K562 (cell line): ENCODE measurements around the gene RGL2. TPM values are rescaled to one million over a fixed set of nuclear protein-coding genes. Genes with fewer than 3 reads are reported as not detected.

Source experiments
- ATF7 ChIP-seq: fragments of 450-650 bp; IDR thresholded peaks from 2 replicates; pipeline ENCODE4 v1.7.1; 2014; ENCODE audit warnings: mild to moderate bottlenecking, moderate library complexity
- BRD4 ChIP-seq: fragments of 200-600 bp; sonication (generic); IDR thresholded peaks from 2 replicates; pipeline ENCODE4 v1.6.1; 2017; ENCODE audit warnings: inconsistent platforms
- BRF1 ChIP-seq: IDR thresholded peaks from 3 replicates; pipeline ENCODE4 v1.6.1; 2011; ENCODE audit warnings: borderline replicate concordance, mild to moderate bottlenecking; ENCODE audit not compliant: insufficient read length; ENCODE audit errors: extremely low read depth
- CBX5 ChIP-seq: IDR thresholded peaks from 2 replicates; pipeline ENCODE4 v1.6.1; 2014; ENCODE audit warnings: low read depth, borderline replicate concordance
- FOXA1 ChIP-seq: fragments of 450-650 bp; IDR thresholded peaks from 2 replicates; pipeline ENCODE4 v1.6.1; 2016; ENCODE audit warnings: mild to moderate bottlenecking, borderline replicate concordance
- HNRNPH1 ChIP-seq: fragments of 200-400 bp; formaldehyde crosslinking; optimal IDR thresholded peaks from 2 replicates; pipeline ENCODE3; 2017; ENCODE audit warnings: low read depth, mild to moderate bottlenecking, low read length, moderate library complexity
- KAT2B ChIP-seq: IDR thresholded peaks from one replicate; pipeline ENCODE4 v1.6.1; 2012; ENCODE audit warnings: low read depth, mild to moderate bottlenecking, control low read depth, inconsistent platforms, low read length, moderate library complexity
- KLF16 ChIP-seq: IDR thresholded peaks from 2 replicates; pipeline ENCODE4 v1.6.1; 2016; ENCODE audit warnings: antibody characterized with exemption
- MYC ChIP-seq, 2 experiments: fragments of 250-450 bp in 1 of 2; sonication (Bioruptor Pico) in 1 of 2; IDR thresholded peaks; 2 replicates each; pipeline versions ENCODE4 v1.5.1 to v1.6.1; 2012 to 2021; ENCODE audit warnings: low read depth in 2 of 2, borderline replicate concordance in 1 of 2, improper control_type of control experiment in 1 of 2, low read length in 1 of 2, mild to moderate bottlenecking in 1 of 2, moderate library complexity in 1 of 2
- NEUROD1 ChIP-seq: fragments of 150-350 bp; IDR thresholded peaks from 2 replicates; pipeline ENCODE4 v1.6.1; 2014; ENCODE audit warnings: borderline replicate concordance, low read length, low read depth; ENCODE audit not compliant: partially characterized antibody
- PKNOX1 ChIP-seq: fragments of 450-650 bp; IDR thresholded peaks from 2 replicates; pipeline ENCODE4 v1.6.1; 2016
- PTBP1 ChIP-seq: fragments of 200-400 bp; formaldehyde crosslinking; IDR thresholded peaks from 2 replicates; pipeline ENCODE4 v1.6.1; 2017; ENCODE audit warnings: low read depth, low read length
- USF2 ChIP-seq: sonication (generic); formaldehyde crosslinking; IDR thresholded peaks from 2 replicates; pipeline ENCODE4 v1.5.0; 2020; ENCODE audit warnings: missing genetic modification reagents
- ZNF143 ChIP-seq: sonication (generic); formaldehyde crosslinking; IDR thresholded peaks from 2 replicates; pipeline ENCODE4 v1.9.0; 2022; ENCODE audit warnings: mild to moderate bottlenecking, missing genetic modification reagents
- ZNF184 ChIP-seq: sonication (generic); formaldehyde crosslinking; IDR thresholded peaks from 2 replicates; pipeline ENCODE4 v1.5.0; 2020; ENCODE audit warnings: missing genetic modification reagents
- ZNF79 ChIP-seq: fragments of 250-450 bp; sonication (Bioruptor Pico); IDR thresholded peaks from 2 replicates; pipeline ENCODE4 v1.4.0; 2020; ENCODE audit warnings: low read depth, mild to moderate bottlenecking, moderate library complexity
- polyA plus RNA-seq, 8 experiments: library from polyadenylated mRNA; depleted of rRNA in 4 of 8; stranded (reverse) in 5 of 8; unstranded in 3 of 8; fragments of >200 nt; fragmentation: Nextera tagmentation in 2 of 8; fragmentation: Illumina TruSeq in 1 of 8; extraction: Ambion mirVana in 2 of 8; extraction: Trizol in 1 of 8; gene quantifications; 2 replicates each; pipeline versions ENCODE4 v1.2.1 to v1.2.3, GENCODE V29; 2011 to 2014; ENCODE audit warnings: inconsistent platforms in 1 of 8, missing spikeins in 1 of 8
- total RNA-seq, 7 experiments: library from RNA; depleted of rRNA in 6 of 7; stranded (reverse); fragments of >200 nt in 6 of 7; fragmentation: Illumina TruSeq in 2 of 7; extraction: Trizol in 2 of 7; gene quantifications; 2 replicates each; pipeline versions ENCODE4 v1.2.1 to v1.2.3, GENCODE V29; 2011 to 2021; ENCODE audit warnings: low replicate concordance in 1 of 7
- TF ChIP-seq, protein P1 (sequence below): sonication (generic); formaldehyde crosslinking; IDR thresholded peaks from 2 replicates; pipeline ENCODE4 v1.8.0; 2022; ENCODE audit warnings: missing genetic modification reagents, mild to moderate bottlenecking, moderate library complexity, borderline replicate concordance
- TF ChIP-seq, protein P2 (sequence below): IDR thresholded peaks from 2 replicates; pipeline ENCODE4 v1.6.1; 2014; ENCODE audit warnings: antibody characterized with exemption
- TF ChIP-seq, protein P3 (sequence below), 2 experiments: IDR thresholded peaks in 1 of 2; conservative IDR thresholded peaks in 1 of 2; 2 replicates each; pipeline ENCODE4 v1.6.1; 2016; ENCODE audit warnings: low read depth in 2 of 2, mild to moderate bottlenecking in 1 of 2, missing compliant biosample characterization in 1 of 2, missing genetic modification characterization in 1 of 2, moderate library complexity in 1 of 2
- TF ChIP-seq, protein P4 (sequence below): fragments of 250-450 bp; sonication (Bioruptor Pico); IDR thresholded peaks from 2 replicates; pipeline ENCODE4 v1.8.0; 2021; ENCODE audit warnings: moderate library complexity, mild to moderate bottlenecking, inconsistent platforms

The RGL2 gene
- total and polyA plus RNA-seq, 9 of the 15 experiments (the other 6 are each of a cell fraction or from before 2014, with no cell fraction given): 1.8 to 57.1 (median 19.5) TPM

- no peak for TF ChIP-seq FOXA1
- TF ChIP-seq, protein P1, sequence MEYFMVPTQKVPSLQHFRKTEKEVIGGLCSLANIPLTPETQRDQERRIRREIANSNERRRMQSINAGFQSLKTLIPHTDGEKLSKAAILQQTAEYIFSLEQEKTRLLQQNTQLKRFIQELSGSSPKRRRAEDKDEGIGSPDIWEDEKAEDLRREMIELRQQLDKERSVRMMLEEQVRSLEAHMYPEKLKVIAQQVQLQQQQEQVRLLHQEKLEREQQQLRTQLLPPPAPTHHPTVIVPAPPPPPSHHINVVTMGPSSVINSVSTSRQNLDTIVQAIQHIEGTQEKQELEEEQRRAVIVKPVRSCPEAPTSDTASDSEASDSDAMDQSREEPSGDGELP (CRISPR knock-in tag): peak; percentile 36
- no peak for TF ChIP-seq KAT2B
- TF ChIP-seq, protein P2, sequence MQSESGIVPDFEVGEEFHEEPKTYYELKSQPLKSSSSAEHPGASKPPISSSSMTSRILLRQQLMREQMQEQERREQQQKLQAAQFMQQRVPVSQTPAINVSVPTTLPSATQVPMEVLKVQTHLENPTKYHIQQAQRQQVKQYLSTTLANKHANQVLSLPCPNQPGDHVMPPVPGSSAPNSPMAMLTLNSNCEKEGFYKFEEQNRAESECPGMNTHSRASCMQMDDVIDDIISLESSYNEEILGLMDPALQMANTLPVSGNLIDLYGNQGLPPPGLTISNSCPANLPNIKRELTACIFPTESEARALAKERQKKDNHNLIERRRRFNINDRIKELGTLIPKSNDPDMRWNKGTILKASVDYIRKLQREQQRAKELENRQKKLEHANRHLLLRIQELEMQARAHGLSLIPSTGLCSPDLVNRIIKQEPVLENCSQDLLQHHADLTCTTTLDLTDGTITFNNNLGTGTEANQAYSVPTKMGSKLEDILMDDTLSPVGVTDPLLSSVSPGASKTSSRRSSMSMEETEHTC: 0 out of 2 replicates have a peak, but pooled peaks have one; percentile 37
- peak; percentile 93 for TF ChIP-seq USF2
- TF ChIP-seq ATF7: no peak
- TF ChIP-seq BRD4: no peak
- TF ChIP-seq, protein P3, sequence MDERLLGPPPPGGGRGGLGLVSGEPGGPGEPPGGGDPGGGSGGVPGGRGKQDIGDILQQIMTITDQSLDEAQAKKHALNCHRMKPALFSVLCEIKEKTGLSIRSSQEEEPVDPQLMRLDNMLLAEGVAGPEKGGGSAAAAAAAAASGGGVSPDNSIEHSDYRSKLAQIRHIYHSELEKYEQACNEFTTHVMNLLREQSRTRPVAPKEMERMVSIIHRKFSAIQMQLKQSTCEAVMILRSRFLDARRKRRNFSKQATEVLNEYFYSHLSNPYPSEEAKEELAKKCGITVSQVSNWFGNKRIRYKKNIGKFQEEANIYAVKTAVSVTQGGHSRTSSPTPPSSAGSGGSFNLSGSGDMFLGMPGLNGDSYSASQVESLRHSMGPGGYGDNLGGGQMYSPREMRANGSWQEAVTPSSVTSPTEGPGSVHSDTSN (CRISPR knock-in tag; IDR thresholded peaks at IDR 0.05; ENCODE audit: low read depth): peak; percentile 38; the same call in 1 of the 2 replicates
- TF ChIP-seq, protein P3 (tag; conservative IDR thresholded peaks at IDR 0.05; ENCODE audit: low read depth): 0 out of 2 replicates have a peak, but pooled peaks have one; percentile 36
- TF ChIP-seq KLF16: no peak
- peak; percentile 85 for TF ChIP-seq PKNOX1
- no peak for TF ChIP-seq PTBP1
- TF ChIP-seq ZNF79: no peak
- no peak for TF ChIP-seq BRF1
- no peak for TF ChIP-seq NEUROD1
- TF ChIP-seq ZNF184 (CRISPR knock-in tag): no peak
- TF ChIP-seq MYC (IDR thresholded peaks at IDR 0.05; ENCODE audit: low read depth, low read length): peak; percentile 20; the same call in 1 of the 2 replicates
- no peak for TF ChIP-seq MYC (CRISPR knock-in tag; IDR thresholded peaks at IDR 0.05; ENCODE audit: borderline replicate concordance, low read depth)
- TF ChIP-seq HNRNPH1: no peak
- TF ChIP-seq ZNF143 (CRISPR knock-in tag): no peak
- TF ChIP-seq, protein P4, sequence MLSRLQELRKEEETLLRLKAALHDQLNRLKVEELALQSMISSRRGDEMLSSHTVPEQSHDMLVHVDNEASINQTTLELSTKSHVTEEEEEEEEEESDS: no peak
- no peak for TF ChIP-seq CBX5
Observed at GRCh38 chr6:33297406-33297955, 1.3 kb downstream of the RGL2 start (continued).
